Adrenal gland (tissue), 12 donors: Measurements from ENCODE around the gene UCN. TPM values are rescaled to one million over a fixed set of nuclear protein-coding genes. Genes with fewer than 3 reads are reported as not detected.

Source experiments
- DNase-seq, 7 donors: peaks; one replicate each; pipeline ENCODE4 v3.0.0-alpha.2; 2019 to 2020
- H3K27ac ChIP-seq, 5 donors: fragments of 200-600 bp; sonication (generic) in 4 of 5; 1 replicate in 3 of 5; 2 replicates in 2 of 5; pipeline versions ENCODE4 v1.5.1 to v1.8.0; 2016 to 2020; ENCODE audit warnings: mild to moderate bottlenecking in 1 of 5
- H3K27me3 ChIP-seq: fragments of 200-600 bp; 2 replicates; pipeline ENCODE4 v1.8.0; 2021
- H3K36me3 ChIP-seq, 2 donors: fragments of 200-600 bp; replicated peaks in 1 of 2; 1 replicate in 1 of 2; 2 replicates in 1 of 2; pipeline versions ENCODE4 v1.5.1 to v1.8.0; 2018 to 2022
- H3K4me1 ChIP-seq, 2 donors: fragments of 200-600 bp; replicated peaks in 1 of 2; 1 replicate in 1 of 2; 2 replicates in 1 of 2; pipeline versions ENCODE4 v1.5.1 to v1.8.0; 2018 to 2021
- H3K4me3 ChIP-seq, 4 donors: fragments of 200-600 bp; sonication (generic) in 3 of 4; one replicate each; pipeline ENCODE4 v1.5.1; 2016 to 2018
- H3K9me3 ChIP-seq, 3 donors: fragments of 200-600 bp; sonication (generic) in 1 of 3; replicated peaks in 1 of 3; 1 replicate in 2 of 3; 2 replicates in 1 of 3; pipeline versions ENCODE4 v1.5.1 to v1.8.0; 2016 to 2021
- POLR2A ChIP-seq, 2 donors: fragments of 450-650 bp; IDR thresholded peaks; one replicate each; pipeline ENCODE4 v1.6.1; 2017; ENCODE audit warnings: antibody characterized with exemption in 2 of 2, mild to moderate bottlenecking in 2 of 2, moderate library complexity in 1 of 2
- WGBS, 4 donors: extraction: QIAGEN DNeasy Blood & Tissue Kit in 2 of 4; methylation state at CpG; one replicate each; pipeline versions ENCODE4 v1.1.5 to v1.1.7; 2013 to 2017; 5-methylcytosine and 5-hydroxymethylcytosine counted together
- intact Hi-C, 2 donors: fragments of 100-400 bp; cut with DNase I; formaldehyde crosslinking; loops; one replicate each; pipeline versions ENCODE4 v1.14.1 to v1.15.0; 2022 to 2023
- polyA plus RNA-seq, 3 donors: library from polyadenylated mRNA; stranded (reverse); fragments of 200-250 nt in 2 of 3; fragments of 350-450 nt in 1 of 3; fragmentation: Illumina TruSeq in 1 of 3; extraction: RNeasy Lipid Tissue Mini Kit (QIAGEN cat#74804) in 1 of 3; gene quantifications; one replicate each; pipeline ENCODE4 v1.2.3, GENCODE V29; 2013 to 2014
- total RNA-seq, 9 donors: library from RNA; depleted of rRNA in 4 of 9; stranded (reverse); fragments of >200 nt in 4 of 9; fragments of 120-200 nt in 1 of 9; fragmentation: NEBNext Ultra II Directional in 1 of 9; extraction: Animal tissue kit (Norgen Biotek cat#: 25700) in 1 of 9; gene quantifications; one replicate each; pipeline versions ENCODE4 v1.1.0 to v1.2.4, GENCODE V29; 2013 to 2023
- TF ChIP-seq, protein P1 (sequence below), 6 experiments: fragments of 450-650 bp in 4 of 6; fragments of 200-600 bp in 2 of 6; sonication (generic) in 1 of 6; IDR thresholded peaks; 1 replicate in 5 of 6; 2 replicates in 1 of 6; pipeline versions ENCODE4 v1.5.1 to v1.8.0; 2016 to 2021; ENCODE audit warnings: antibody characterized with exemption in 6 of 6, mild to moderate bottlenecking in 2 of 6, moderate library complexity in 1 of 6
- donor health status: healthy with polysubstance abuse.
- donor health status: Bipolar disorder and iron deficiency.
- donor health status: DM: yes; HTN: yes; CAD: no.
- donor health status: DM: no; HTN: no; CAD: no.
- donor health status: DM: no; HTN: no; CAD: no.
- donor health status: DM: yes; HTN: yes; CAD: no.

The UCN gene
- total and polyA plus RNA-seq, 12 donors, result 0.42 to 14.9 (median 4.0) TPM

DNA sequence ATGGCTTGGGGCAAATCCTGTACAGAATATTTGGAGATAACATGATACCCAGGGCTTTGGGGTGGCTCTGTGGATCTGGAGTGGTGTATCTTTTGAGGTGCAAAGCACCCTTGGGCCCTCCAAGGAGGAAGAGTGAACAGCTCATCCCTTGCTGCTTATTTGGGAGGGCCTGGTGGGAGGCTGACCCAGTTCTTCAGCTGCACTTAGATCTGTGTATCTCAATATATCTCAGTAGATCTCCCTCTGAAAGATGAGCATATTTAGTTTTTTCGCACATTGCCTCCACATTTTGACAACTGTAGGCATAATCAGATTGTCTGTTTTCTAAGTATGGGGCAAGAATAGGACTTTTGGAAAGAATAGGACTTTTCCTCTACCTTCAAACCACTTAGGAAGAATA is 23.2 kb downstream of the UCN start:
- H3K4me3 ChIP-seq, result no peak overlapping the region
- WGBS, 4 donors, result 92 to 96% (median 94%) methylated on average over 1 of the region's 1 CpG
- no peak for TF ChIP-seq POLR2A (IDR thresholded peaks at IDR 0.05)
- TF ChIP-seq, protein P1, sequence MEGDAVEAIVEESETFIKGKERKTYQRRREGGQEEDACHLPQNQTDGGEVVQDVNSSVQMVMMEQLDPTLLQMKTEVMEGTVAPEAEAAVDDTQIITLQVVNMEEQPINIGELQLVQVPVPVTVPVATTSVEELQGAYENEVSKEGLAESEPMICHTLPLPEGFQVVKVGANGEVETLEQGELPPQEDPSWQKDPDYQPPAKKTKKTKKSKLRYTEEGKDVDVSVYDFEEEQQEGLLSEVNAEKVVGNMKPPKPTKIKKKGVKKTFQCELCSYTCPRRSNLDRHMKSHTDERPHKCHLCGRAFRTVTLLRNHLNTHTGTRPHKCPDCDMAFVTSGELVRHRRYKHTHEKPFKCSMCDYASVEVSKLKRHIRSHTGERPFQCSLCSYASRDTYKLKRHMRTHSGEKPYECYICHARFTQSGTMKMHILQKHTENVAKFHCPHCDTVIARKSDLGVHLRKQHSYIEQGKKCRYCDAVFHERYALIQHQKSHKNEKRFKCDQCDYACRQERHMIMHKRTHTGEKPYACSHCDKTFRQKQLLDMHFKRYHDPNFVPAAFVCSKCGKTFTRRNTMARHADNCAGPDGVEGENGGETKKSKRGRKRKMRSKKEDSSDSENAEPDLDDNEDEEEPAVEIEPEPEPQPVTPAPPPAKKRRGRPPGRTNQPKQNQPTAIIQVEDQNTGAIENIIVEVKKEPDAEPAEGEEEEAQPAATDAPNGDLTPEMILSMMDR (IDR thresholded peaks at IDR 0.05), result no peak
- no peaks in the 10 kb centered on the region for H3K9me3 ChIP-seq
- H3K4me1 ChIP-seq, result peaks cover 18 to 33% of the 10 kb centered on the region in 2 donors
- no peak overlapping the region for H3K27ac ChIP-seq
- no peaks in the 10 kb centered on the region for H3K27me3 ChIP-seq
- DNase-seq, result no peak
- no peaks in the 10 kb centered on the region for H3K36me3 ChIP-seq
- intact Hi-C loops, result no loop called here

DNA sequence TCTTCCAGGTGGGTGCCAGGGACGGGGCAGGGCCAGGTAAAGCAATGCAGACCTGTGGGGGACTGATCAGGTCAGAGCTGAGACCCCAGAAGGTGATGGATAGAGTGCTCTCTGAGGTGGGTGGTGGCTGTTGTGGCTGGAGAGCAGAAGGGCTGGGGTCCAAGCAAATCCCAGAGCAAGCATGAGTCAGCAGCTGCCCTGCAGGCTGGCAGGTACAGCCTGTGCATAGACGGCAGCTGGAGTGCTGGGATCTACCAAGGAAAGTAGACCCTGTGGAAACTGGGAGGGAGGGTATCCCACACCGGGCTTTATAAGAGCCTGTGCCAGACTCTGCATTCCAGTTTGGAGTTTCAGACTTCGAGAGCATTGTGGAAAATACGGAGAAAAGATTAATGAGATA is 25.4 kb downstream of the UCN start:
- WGBS, 4 donors, result 40 to 47% (median 43%) methylated on average over 4 to 5 of the region's 5 CpGs
- Histone ChIP-seq H3K27me3 (no peaks in the 10 kb centered on the region), H3K27ac (peak overlapping the region in 3 of 5 donors; percentile 60 to 82 (median 71)), H3K4me3 (peak overlapping the region in 1 of 4 donors; percentile 10), H3K9me3 (no peaks in the 10 kb centered on the region), H3K36me3 (no peaks in the 10 kb centered on the region), H3K4me1 (peaks cover 18 to 34% of the 10 kb centered on the region in 2 donors)
- intact Hi-C loops, result no loop called here
- peak in 3 of 7 donors; percentile 45 to 60 (median 59) for DNase-seq
- TF ChIP-seq POLR2A (IDR thresholded peaks at IDR 0.05), result no peak
- TF ChIP-seq, protein P1 (IDR thresholded peaks at IDR 0.05), result no peak

DNA sequence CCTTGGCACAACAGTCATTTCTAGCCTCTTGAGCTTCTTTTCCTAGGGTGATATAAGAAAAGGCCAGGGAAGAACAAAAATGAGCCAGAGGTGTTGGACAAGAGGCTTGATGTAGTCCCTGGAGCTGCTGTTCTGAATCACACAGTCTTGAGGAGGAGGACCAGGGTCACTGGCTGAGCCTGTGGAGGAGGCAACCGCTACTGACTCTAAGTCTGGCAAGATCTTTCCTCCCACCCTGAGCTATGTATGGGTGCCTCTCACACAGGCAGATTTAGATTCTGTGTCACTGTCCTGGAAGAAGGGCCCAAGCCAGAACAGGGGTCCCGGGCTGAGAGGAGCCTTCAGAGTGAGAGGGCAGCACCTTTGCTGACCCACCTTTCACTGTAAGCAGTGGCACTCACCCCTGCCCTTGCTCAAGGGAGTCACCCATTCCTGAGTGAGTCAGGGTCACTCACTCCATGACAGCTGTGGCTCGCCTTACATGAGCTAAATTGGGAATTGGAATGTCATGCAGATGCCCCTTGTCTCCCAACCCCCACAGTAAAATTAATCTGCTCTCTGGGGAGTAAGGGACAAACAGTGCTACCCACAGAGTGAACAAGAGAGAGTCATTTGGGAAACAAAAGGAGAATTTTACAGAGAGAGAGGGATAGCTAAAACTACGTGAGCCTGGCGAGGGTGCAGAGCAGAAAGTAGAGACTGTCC is 26.2 kb downstream of the UCN start, which contains the start of gene TRIM54:
Gene TRIM54 (plus strand): TSS at position 575 of the 705 bp plus-strand sequence. CDS start 303 bp downstream, outside the sequence.
- TF ChIP-seq POLR2A (IDR thresholded peaks at IDR 0.05), result no peak
- Histone ChIP-seq H3K27me3 (no peaks in the 10 kb centered on the region), H3K4me3 (peak within 1 kb of the TSS in 1 of 4 donors; percentile 10), H3K9me3 (no peaks in the 10 kb centered on the region), H3K36me3 (no peaks in the 10 kb centered on the region), H3K4me1 (peaks cover 18 to 34% of the 10 kb centered on the region in 2 donors), H3K27ac (peak within 1 kb of the TSS in 4 of 5 donors; percentile 48 to 82 (median 66))
- DNase-seq, result peak in 6 of 7 donors; percentile 54 to 80 (median 60)
- WGBS, 4 donors, result 42 to 66% (median 56%) methylated on average over 3 to 5 of the region's 5 CpGs
- intact Hi-C loops, result no loop called here

DNA sequence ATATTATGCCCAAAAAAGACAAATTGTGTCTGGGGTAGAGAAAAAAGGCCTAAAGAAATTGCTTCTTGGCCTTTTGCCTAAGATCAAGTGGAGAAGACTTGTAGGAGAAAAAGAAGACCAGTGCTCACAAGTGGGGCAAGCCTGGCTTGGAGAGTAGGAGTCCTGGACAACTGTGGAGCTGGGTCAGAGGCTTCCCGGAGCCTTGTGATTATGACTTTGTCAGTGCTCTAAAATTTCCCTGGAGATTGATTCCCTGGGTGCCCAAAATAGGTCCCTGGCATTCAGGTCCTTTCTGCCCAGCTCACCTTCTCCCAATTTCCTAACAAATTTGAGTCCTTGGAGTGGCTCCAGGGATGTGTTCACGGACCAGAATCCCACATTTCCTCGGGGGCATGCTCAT is 26.8 kb downstream of the UCN start:
- WGBS, 4 donors, result 67 to 81% (median 77%) methylated on average over 3 of the region's 3 CpGs
- peaks cover 18 to 34% of the 10 kb centered on the region in 2 donors for H3K4me1 ChIP-seq
- no peak for DNase-seq

More for the DNA sequence above, 26.8 kb downstream of the UCN start:
- H3K36me3 ChIP-seq, result no peaks in the 10 kb centered on the region
- no peaks in the 10 kb centered on the region for H3K9me3 ChIP-seq
- H3K27ac ChIP-seq, result peak overlapping the region in 4 of 5 donors; percentile 48 to 82 (median 66)
- H3K4me3 ChIP-seq, result no peak overlapping the region
- H3K27me3 ChIP-seq, result no peaks in the 10 kb centered on the region
- intact Hi-C loops, result no loop called here
- TF ChIP-seq, protein P1 (IDR thresholded peaks at IDR 0.05), result no peak
- TF ChIP-seq POLR2A (IDR thresholded peaks at IDR 0.05), result no peak
